NCI-H345 treated with DMSO at 0.1 percent for 48 hours (cell line): ENCODE data around the gene SMCHD1.
"Not testable (repeated sequence)": the region's sequence is repeated elsewhere in the genome, so short reads cannot be mapped to it uniquely, and the experiment has no call there.

Experiments used
- DNase-seq: peaks from one replicate; lab custom pipeline; 2025; ENCODE audit not compliant: unreplicated experiment; lab: John Stamatoyannopoulos, UW

SMCHD1 gene

GRCh38 chr18:2656981-2657512 lies 1.5 kb downstream of the SMCHD1 start:
- DNase-seq, result peak; percentile 6

- no peak for DNase-seq
These were observed 2.4 kb downstream of the SMCHD1 start for GRCh38 chr18:2657788-2658458.

GRCh38 chr18:2660849-2661248 lies 5.3 kb downstream of the SMCHD1 start:
- DNase-seq, result not testable (repeated sequence)

DNA sequence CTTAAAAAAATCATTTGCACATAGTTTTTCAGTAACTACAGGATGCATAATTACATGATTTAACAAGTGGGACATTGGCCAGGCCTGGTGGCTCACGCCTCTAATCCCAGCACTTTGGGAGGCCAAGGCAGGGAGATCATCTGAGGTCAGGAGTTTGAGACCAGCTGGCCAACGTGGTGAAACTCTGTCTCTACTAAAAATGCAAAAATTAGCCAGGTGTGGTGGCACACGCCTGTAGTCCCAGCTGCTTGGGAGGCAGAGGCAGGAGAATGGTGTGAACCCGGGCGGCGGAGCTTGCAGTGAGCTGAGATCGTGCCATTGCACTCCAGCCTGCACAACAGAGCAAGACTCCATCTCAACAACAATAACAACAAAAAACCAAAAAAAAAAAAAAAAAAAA lies 6.8 kb downstream of the SMCHD1 start:
- DNase-seq, result not testable (repeated sequence)

DNA sequence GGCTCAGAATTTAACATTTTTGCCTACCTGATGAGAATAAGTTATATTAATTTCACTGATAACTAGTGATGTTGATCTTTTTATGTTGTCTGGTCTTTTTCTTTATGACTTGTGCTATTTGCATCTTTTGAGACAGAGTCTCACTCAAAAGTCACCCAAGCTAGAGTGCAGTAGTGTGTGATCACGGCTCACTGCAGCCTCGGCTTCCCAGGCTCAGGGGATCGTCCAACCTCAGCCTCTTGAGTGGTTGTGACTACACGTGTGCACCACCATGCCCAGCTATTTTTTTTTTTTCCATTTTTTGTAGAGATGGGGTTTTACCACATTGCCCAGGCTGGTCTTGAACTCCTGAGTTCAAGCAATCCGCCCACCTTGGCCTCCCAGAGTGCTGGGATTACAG lies 7.5 kb downstream of the SMCHD1 start:
- DNase-seq, result no peak

- DNase-seq, result no peak
These were observed 16.9 kb downstream of the SMCHD1 start for GRCh38 chr18:2672410-2672809.

GRCh38 chr18:2672872-2673271 lies 17.3 kb downstream of the SMCHD1 start:
- no peak for DNase-seq

- not testable (repeated sequence) for DNase-seq
These were observed 23.4 kb downstream of the SMCHD1 start for GRCh38 chr18:2678933-2679332.

DNA sequence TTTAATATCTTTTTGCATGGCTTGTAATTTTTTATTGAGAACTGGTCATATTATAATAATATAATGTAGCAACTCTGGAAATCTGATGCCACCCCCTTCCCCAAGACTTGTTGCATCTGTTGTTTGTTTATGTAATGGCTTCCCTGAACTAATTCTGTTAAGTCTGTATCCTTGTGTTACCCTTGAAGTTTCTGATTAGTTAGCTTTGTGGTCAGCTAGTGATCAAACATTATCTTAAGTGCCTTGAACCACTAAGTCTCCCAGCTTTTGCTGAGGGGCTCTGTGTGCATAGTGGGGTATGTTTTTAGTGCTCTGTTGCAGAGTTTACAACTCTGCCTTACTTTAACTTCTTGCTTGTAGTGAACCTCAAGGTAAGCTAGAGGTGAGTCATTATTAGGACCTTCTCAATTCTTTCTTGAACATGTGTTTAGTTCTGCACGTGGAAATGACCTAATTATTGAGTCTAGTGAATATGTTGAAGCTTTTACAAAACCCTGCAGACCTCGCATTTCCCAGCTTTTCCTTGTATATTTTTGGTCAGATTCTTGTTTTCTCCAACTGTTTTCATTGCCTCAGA lies 24.8 kb downstream of the SMCHD1 start:
- no peak for DNase-seq

DNA sequence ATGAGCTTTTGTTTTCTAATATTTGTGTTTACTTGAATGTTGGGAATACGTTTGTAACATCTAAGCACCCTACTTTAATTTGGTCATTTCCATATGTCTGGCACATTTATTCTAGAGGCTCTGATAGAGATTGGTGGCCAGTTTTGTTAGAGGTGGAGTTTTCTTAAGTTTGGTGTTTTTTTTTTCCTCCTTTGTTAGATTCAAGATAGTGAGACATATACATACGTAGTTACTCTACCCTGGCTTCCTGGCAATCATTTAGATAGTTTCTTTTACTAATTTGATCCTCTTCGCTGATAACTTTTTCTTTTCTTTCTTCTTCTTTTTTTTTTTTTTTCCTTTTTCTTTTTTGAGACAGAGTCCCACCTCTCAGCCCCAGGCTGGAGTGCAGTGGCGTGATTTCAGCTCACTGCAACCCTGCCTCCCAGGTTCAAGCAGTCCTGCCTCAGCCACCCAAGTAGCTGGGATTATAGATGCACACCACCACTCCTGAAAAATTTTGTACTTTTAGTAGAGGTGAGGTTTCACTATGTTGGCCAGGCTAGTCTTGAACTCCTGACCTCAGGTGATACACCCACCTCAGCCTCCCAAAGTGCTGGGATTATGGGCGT lies 26.6 kb downstream of the SMCHD1 start:
- DNase-seq, result no peak

- DNase-seq, result no peak
These were observed 27.5 kb downstream of the SMCHD1 start for GRCh38 chr18:2683055-2683454.

DNA sequence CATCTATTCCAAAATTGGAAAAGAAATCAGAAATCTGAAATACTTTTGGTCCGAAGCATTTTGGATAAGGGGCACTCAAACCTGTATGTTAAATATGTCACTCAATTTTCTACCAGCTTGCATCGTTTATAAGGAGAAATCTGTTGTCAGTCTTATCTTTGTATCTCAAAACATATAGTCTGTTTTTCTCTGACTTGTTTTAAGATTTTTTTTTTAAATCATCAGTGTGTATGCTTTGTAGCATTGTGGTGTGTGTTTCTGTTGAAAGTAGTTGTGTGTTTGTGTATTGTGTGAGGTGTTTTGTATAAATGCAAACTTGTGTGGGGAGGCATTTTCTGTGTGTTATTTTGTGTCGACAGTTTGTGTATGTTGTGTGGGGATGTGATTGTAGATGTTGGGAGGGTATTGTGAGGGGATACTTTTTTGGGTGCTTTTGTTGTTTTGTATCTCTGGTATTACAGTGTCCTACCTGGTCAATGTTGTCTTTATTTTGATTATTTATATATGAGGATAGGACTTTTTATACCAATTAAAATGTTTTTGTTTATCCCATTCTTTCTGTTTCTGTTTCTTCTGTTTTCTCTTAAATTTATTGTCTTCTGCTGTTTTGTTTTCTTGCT lies 30.9 kb downstream of the SMCHD1 start:
- DNase-seq, result no peak

DNA sequence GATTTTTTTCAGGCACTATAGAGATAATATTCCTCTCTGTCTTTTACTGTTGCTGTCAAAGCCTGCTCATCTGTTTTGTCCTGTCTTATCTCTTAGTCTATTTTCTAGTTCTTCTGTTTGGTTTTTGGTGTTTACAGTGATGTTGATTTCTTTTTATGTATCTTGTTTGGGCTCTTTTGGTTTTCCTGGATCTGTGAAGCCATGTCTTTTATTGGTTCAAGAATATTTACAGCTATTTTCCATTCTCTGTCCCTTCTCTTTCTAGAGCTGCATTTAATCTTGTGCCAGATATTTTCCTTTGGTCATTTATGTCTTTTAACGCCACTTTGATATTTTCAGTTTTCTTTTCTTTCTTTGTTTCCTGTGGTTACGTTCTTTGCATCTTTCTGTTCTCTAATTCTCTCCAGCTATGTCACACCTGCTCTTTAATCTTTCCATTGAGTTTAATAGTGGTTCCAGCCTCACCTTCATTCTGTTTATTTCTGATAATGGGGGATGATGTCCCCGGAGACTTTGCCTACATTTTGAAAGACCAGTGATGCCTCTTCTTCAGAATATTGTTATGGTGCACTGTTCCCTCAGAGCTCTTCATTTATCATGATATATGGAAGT lies 32.0 kb downstream of the SMCHD1 start:
- DNase-seq, result no peak

GRCh38 chr18:2692508-2692907 lies 37.0 kb downstream of the SMCHD1 start:
- DNase-seq, result no peak

DNA sequence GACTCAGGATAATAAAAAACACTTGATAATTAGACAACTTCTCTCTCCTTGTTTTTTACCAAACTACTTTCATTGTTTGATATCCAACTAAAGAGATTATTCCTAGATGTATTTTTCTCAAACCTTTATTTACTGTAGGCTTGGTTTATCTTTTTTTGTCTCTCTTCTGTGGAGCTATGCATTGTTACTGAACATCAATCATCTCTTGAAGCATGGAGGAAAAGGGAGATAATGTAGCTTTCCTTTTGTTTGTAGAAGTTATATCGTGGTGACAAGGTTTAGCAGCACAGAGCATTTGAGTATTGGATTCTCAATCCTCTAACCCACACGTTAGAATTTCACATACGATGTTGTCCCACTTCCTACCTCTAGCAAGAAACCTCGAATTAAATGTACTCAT lies 41.7 kb downstream of the SMCHD1 start:
- no peak for DNase-seq

DNA sequence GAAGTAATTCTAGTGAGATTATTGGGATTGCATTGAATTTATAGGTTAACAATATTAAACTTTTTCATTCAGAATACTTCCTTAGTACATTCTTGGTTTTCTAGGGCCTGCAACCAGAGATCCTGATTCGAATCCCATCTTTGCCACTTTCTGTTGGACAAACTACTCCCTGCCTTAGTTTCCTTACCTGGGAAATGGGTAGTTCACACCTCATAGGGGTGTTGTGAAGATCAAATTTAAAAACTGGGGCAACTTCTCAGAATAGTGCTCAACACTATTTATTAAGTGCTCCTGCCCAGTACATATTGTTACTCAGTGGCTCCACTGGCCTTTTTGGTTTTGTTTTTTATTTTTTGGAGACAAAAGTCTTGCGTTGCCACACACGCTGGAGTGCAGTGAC lies 43.5 kb downstream of the SMCHD1 start:
- DNase-seq, result no peak

DNA sequence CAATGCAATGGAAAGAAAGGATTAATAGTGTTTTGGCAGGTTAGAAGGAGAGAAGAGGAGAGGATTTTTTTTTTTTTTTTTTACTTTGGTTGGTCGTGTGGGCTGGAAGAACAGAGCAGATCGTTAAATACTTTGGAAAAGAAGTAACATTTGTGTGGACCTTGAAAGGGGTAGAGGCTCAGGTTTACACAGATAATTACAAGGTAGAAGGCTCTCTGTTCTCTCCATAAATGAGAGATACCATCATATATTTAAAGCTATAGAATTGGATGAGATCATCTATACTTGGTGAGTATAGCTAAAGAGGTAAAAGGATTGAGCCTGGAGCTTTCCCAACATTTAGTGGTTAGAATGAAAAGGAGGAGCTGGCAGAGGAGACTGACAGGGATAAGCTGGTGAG lies 49.0 kb downstream of the SMCHD1 start:
- no peak for DNase-seq

DNA sequence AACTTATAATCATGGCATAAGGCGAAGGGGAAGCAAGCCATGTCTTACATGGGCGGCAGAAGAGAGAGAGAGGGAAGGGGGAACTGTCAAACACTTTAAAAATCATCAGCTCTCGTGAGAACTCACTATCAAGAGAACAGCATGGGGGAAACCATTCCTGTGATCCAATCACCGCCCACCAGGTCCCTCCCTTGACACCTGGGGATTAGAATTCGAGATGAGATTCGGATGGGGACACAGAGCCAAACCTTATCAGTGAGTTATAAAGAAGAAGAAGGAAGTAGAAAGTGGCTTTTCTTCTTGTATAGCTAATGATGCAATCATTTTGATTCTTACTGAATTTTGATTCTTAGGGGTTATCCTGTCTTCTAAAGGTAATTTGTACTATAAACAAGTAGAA lies 51.4 kb downstream of the SMCHD1 start:
- DNase-seq, result no peak

- DNase-seq, result no peak
These were observed 52.1 kb downstream of the SMCHD1 start for GRCh38 chr18:2707551-2708168.

GRCh38 chr18:2709316-2709715 lies 53.8 kb downstream of the SMCHD1 start:
- DNase-seq, result no peak

DNA sequence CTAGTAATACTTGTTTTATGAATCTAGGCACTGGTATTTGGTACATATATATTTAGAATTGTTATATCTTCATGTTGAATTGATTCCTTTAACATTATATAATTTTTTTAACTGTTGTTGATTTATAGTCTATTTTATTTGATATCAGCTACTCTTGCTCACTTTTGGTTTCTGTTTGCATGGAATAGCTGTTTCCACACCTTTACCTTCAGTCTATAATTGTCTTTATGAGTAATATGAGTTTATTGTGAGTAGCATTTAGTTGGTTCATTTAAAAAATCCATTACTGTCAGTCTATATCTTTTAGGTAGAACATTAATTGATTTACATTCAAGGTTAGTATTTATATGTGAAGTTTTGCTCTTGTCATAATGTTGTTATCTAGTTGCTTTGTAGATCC lies 58.6 kb downstream of the SMCHD1 start:
- no peak for DNase-seq
